HCT116 (cell line): ENCODE data around the gene USP30. TPM values are rescaled to one million over a fixed set of nuclear protein-coding genes. Genes with fewer than 3 reads are reported as not detected.

ENCODE experiments used
- ATAC-seq: fragments of 200-7000 bp; cut with Tn5 transposase; 2 replicates; pipeline ENCODE4 v1.9.1; 2020; ENCODE audit warnings: mild to moderate bottlenecking, moderate library complexity
- BruUV-seq: library from RNA; stranded (reverse); fragments of 400-500 nt; replicated peaks from 2 replicates; lab custom pipeline; 2021; lab: Mats Ljungman, UMichigan
- CTCF ChIA-PET: fragments of 300-600 bp; sonication (Branson Sonifier 250); formaldehyde crosslinking; loops from one replicate; lab custom pipeline; 2021; ENCODE audit warnings: antibody characterized with exemption; lab: Charles Lee
- POLR2A ChIA-PET: fragments of 300-600, 350-600 bp; sonication (Branson Sonifier 250); formaldehyde crosslinking; loops from one replicate; lab custom pipeline; 2021; ENCODE audit warnings: antibody characterized with exemption; lab: Charles Lee
- RAD21 ChIA-PET, 2 experiments: fragments of 300-600 bp; sonication (Branson Sonifier 250); formaldehyde crosslinking; loops; one replicate each; lab custom pipeline; 2023; ENCODE audit warnings: low total read pairs in 2 of 2; ENCODE audit not compliant: uncharacterized antibody in 2 of 2, unreplicated experiment in 2 of 2, low non-redundant PET in 1 of 2; lab: Charles Lee
- DNase-seq: peaks from one replicate; pipeline ENCODE4 v3.0.0-alpha.2; 2010; ENCODE audit warnings: low read depth, low spot score
- H2AFZ ChIP-seq: fragments of 200-600 bp; shearing (Covaris generic), sonication (generic); 2 replicates; pipeline ENCODE4 v1.6.1; 2017; ENCODE audit warnings: low read depth, mixed run types, mixed read lengths, antibody characterized with exemption, low read length; ENCODE audit not compliant: poor library complexity, severe bottlenecking
- H3K27ac ChIP-seq: 2 replicates; pipeline ENCODE4 v1.5.1; 2012; ENCODE audit warnings: low read depth, low read length
- H3K27me3 ChIP-seq: fragments of 200-600 bp; sonication (generic); 2 replicates; pipeline ENCODE4 v1.6.1; 2016; ENCODE audit warnings: mixed run types, low read length, mixed read lengths; ENCODE audit not compliant: insufficient read depth
- H3K36me3 ChIP-seq, 2 experiments: fragments of 200-500 bp in 1 of 2; fragments of 200-600 bp in 1 of 2; sonication (Bioruptor generic) in 1 of 2; sonication (generic) in 1 of 2; 2 replicates each; pipeline versions ENCODE4 v1.5.1 to v1.6.1; 2014 to 2016; ENCODE audit warnings: low read length in 2 of 2, inconsistent platforms in 1 of 2, mixed read lengths in 1 of 2, mixed run types in 1 of 2; ENCODE audit not compliant: insufficient read depth in 2 of 2, control insufficient read depth in 1 of 2
- H3K4me1 ChIP-seq, 2 experiments: fragments of 200-600 bp in 1 of 2; sonication (generic) in 1 of 2; 2 replicates each; pipeline versions ENCODE4 v1.5.1 to v1.6.1; 2012 to 2017; ENCODE audit warnings: low read length in 2 of 2, inconsistent platforms in 1 of 2, mild to moderate bottlenecking in 1 of 2, mixed read lengths in 1 of 2, mixed run types in 1 of 2, moderate library complexity in 1 of 2; ENCODE audit not compliant: insufficient read depth in 2 of 2, control insufficient read depth in 1 of 2
- H3K4me2 ChIP-seq: fragments of 200-600 bp; sonication (generic); 2 replicates; pipeline ENCODE4 v1.6.1; 2017; ENCODE audit warnings: mixed run types, low read length, mixed read lengths
- H3K4me3 ChIP-seq, 2 experiments: fragments of 200-600 bp in 1 of 2; sonication (generic) in 1 of 2; replicated peaks in 1 of 2; 2 replicates each; pipeline ENCODE4 v1.5.1; 2011 to 2016; ENCODE audit warnings: low read length in 2 of 2, control low read depth in 1 of 2, low read depth in 1 of 2, mild to moderate bottlenecking in 1 of 2, mixed read lengths in 1 of 2, mixed run types in 1 of 2
- H3K79me2 ChIP-seq: fragments of 200-600 bp; sonication (generic); 2 replicates; pipeline ENCODE4 v1.6.1; 2017; ENCODE audit warnings: mild to moderate bottlenecking, mixed run types, low read length, moderate library complexity, mixed read lengths; ENCODE audit not compliant: insufficient read depth
- H3K9ac ChIP-seq: fragments of 200-600 bp; sonication (generic); 2 replicates; pipeline ENCODE4 v1.6.1; 2016; ENCODE audit warnings: low read length, mixed read lengths
- H3K9me2 ChIP-seq: fragments of 200-600 bp; sonication (generic), shearing (Covaris generic); 2 replicates; pipeline ENCODE4 v1.6.1; 2017; ENCODE audit warnings: mixed run types, mild to moderate bottlenecking, moderate library complexity; ENCODE audit not compliant: insufficient read depth
- H3K9me3 ChIP-seq, 2 experiments: fragments of 200-500 bp in 1 of 2; fragments of 200-600 bp in 1 of 2; sonication (Bioruptor generic) in 1 of 2; sonication (generic) in 1 of 2; 2 replicates each; pipeline ENCODE4 v1.6.1; 2014 to 2017; ENCODE audit warnings: low read length in 2 of 2, mixed read lengths in 2 of 2, inconsistent platforms in 1 of 2, low read depth in 1 of 2, mild to moderate bottlenecking in 1 of 2, mixed run types in 1 of 2, moderate library complexity in 1 of 2; ENCODE audit not compliant: control insufficient read depth in 1 of 2, insufficient read depth in 1 of 2
- H4K20me1 ChIP-seq: fragments of 200-600 bp; sonication (generic), shearing (Covaris generic); 2 replicates; pipeline ENCODE4 v1.6.1; 2017; ENCODE audit warnings: mixed run types, mild to moderate bottlenecking, moderate library complexity; ENCODE audit not compliant: insufficient read depth
- CBX3 ChIP-seq: IDR thresholded peaks from 2 replicates; pipeline ENCODE4 v1.6.1; 2012; ENCODE audit warnings: low read depth
- CEBPB ChIP-seq: IDR thresholded peaks from 2 replicates; pipeline ENCODE4 v1.6.1; 2012; ENCODE audit warnings: low read depth
- ELF1 ChIP-seq: IDR thresholded peaks from 2 replicates; pipeline ENCODE4 v1.6.1; 2012; ENCODE audit warnings: low read depth, borderline replicate concordance
- EZH2 ChIP-seq: fragments of 200-600 bp; sonication (generic); IDR thresholded peaks from 2 replicates; pipeline ENCODE4 v1.6.1; 2017; ENCODE audit warnings: antibody characterized with exemption, mixed run types
- EZH2phosphoT487 ChIP-seq: fragments of 200-600 bp; IDR thresholded peaks from 2 replicates; pipeline ENCODE4 v1.6.1; 2018; ENCODE audit warnings: antibody characterized with exemption, borderline replicate concordance
- POLR2A ChIP-seq: IDR thresholded peaks from 2 replicates; pipeline ENCODE4 v1.7.0; 2011; ENCODE audit warnings: borderline replicate concordance; ENCODE audit not compliant: insufficient read depth, insufficient read length; ENCODE audit errors: extremely low read depth
- POLR2AphosphoS5 ChIP-seq: IDR thresholded peaks from 2 replicates; pipeline ENCODE4 v1.6.1; 2011; ENCODE audit warnings: mild to moderate bottlenecking, low read depth, low read length, moderate library complexity
- REST ChIP-seq: IDR thresholded peaks from 2 replicates; pipeline ENCODE4 v1.6.1; 2012; ENCODE audit warnings: low read depth
- SIN3A ChIP-seq: IDR thresholded peaks from 2 replicates; pipeline ENCODE4 v1.6.1; 2012; ENCODE audit warnings: low read depth
- SP1 ChIP-seq: IDR thresholded peaks from 2 replicates; pipeline ENCODE4 v1.6.1; 2012; ENCODE audit warnings: low read depth
- SRF ChIP-seq: IDR thresholded peaks from 2 replicates; pipeline ENCODE4 v1.6.1; 2012; ENCODE audit warnings: low read depth
- TCF7L2 ChIP-seq: IDR thresholded peaks from 2 replicates; pipeline ENCODE4 v1.7.0; 2011; ENCODE audit warnings: borderline replicate concordance, inconsistent platforms; ENCODE audit not compliant: insufficient read depth, insufficient read length; ENCODE audit errors: extremely low read depth
- YY1 ChIP-seq: IDR thresholded peaks from 2 replicates; pipeline ENCODE4 v1.6.1; 2011; ENCODE audit warnings: low read length, low read depth, moderate library complexity, mild to moderate bottlenecking; ENCODE audit not compliant: insufficient replicate concordance; ENCODE audit errors: extremely low read depth
- ZBTB33 ChIP-seq: IDR thresholded peaks from 2 replicates; pipeline ENCODE4 v1.6.1; 2011; ENCODE audit warnings: mild to moderate bottlenecking, low read length, moderate library complexity; ENCODE audit not compliant: insufficient replicate concordance; ENCODE audit errors: extremely low read depth
- ZFX ChIP-seq: fragments of 450-650 bp; IDR thresholded peaks from 2 replicates; pipeline ENCODE4 v1.6.1; 2017
- ZNF274 ChIP-seq: fragments of 200-500 bp; sonication (Bioruptor generic); IDR thresholded peaks from 2 replicates; pipeline ENCODE4 v1.6.1; 2014; ENCODE audit warnings: mild to moderate bottlenecking, low read depth, low read length, inconsistent platforms
- intact Hi-C: fragments of 100-400 bp; cut with micrococcal nuclease; formaldehyde crosslinking; loops from 2 replicates; pipeline ENCODE4 v1.10.0; 2022
- total RNA-seq: library from RNA; stranded (reverse); gene quantifications from one replicate; pipeline ENCODE4 v1.2.1, GENCODE V29; 2021; ENCODE audit not compliant: unreplicated experiment
- TF ChIP-seq, protein P1 (sequence below): IDR thresholded peaks from 2 replicates; pipeline ENCODE4 v1.6.1; 2012
- TF ChIP-seq, protein P2 (sequence below): IDR thresholded peaks from 2 replicates; pipeline ENCODE4 v1.6.1; 2012

Gene USP30
- total RNA-seq, 1 experiment from 2014 or later = 9.2 TPM

DNA sequence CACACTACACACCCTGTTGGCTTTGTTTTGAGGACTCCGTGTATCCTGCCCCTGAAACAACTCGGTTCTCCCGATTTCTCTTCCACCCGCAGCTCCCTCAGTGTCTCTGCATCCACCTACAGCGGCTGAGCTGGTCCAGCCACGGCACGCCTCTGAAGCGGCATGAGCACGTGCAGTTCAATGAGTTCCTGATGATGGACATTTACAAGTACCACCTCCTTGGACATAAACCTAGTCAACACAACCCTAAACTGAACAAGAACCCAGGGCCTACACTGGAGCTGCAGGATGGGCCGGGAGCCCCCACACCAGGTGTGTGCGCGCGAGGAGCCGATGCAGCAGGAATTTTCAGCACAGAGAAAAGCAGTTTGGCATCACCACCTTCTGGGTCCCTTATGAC lies 30.4 kb downstream of the USP30 start:
- DNase-seq = no peak
- POLR2A ChIA-PET = no interaction called here
- intact Hi-C loops = no loop called here

More for the DNA sequence above, 30.4 kb downstream of the USP30 start:
- H2AFZ ChIP-seq = no peak overlapping the region
- no peak overlapping the region for H3K4me3 ChIP-seq
- H4K20me1 ChIP-seq = no peaks in the 10 kb centered on the region
- no peak overlapping the region for H3K9ac ChIP-seq
- no TSS peak for BruUV-seq
- no peaks in the 10 kb centered on the region for H3K27me3 ChIP-seq
- no peak overlapping the region for H3K27ac ChIP-seq
- H3K9me3 ChIP-seq = no peaks in the 10 kb centered on the region
- H3K9me2 ChIP-seq = no peaks in the 10 kb centered on the region
- no peak for TF ChIP-seq YY1
- TF ChIP-seq ELF1 = no peak
- TF ChIP-seq POLR2AphosphoS5 = no peak
- TF ChIP-seq POLR2A = no peak
- no peak for TF ChIP-seq ZBTB33
- no peak for TF ChIP-seq SRF
- no peak for TF ChIP-seq SIN3A
- no peak for TF ChIP-seq EZH2
- TF ChIP-seq REST = no peak
- TF ChIP-seq, protein P1, sequence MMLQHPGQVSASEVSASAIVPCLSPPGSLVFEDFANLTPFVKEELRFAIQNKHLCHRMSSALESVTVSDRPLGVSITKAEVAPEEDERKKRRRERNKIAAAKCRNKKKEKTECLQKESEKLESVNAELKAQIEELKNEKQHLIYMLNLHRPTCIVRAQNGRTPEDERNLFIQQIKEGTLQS = no peak
- TF ChIP-seq TCF7L2 = no peak
- TF ChIP-seq EZH2phosphoT487 = no peak
- TF ChIP-seq ZFX = no peak
- no peak for TF ChIP-seq ZNF274
- TF ChIP-seq SP1 = no peak
- no peak for TF ChIP-seq CEBPB
- TF ChIP-seq, protein P2, sequence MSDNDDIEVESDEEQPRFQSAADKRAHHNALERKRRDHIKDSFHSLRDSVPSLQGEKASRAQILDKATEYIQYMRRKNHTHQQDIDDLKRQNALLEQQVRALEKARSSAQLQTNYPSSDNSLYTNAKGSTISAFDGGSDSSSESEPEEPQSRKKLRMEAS = no peak
- TF ChIP-seq CBX3 = no peak
- ATAC-seq = no peak
- no peak overlapping the region for H3K4me2 ChIP-seq
- H3K79me2 ChIP-seq = no peaks in the 10 kb centered on the region
- peaks cover 5 to 20% of the 10 kb centered on the region in 2 experiments; a peak in 3 of 4 replicates for H3K36me3 ChIP-seq
- CTCF ChIA-PET = no interaction called here
- RAD21 ChIA-PET = no interaction called here
- H3K4me1 ChIP-seq = no peaks in the 10 kb centered on the region
